KMS-11 (cell line): ENCODE data around the gene COMMD8.

Source experiments
- H2AFZ ChIP-seq: fragments of 200-600 bp; sonication (generic); 2 replicates; pipeline ENCODE4 v1.6.1; 2016; ENCODE audit warnings: antibody characterized with exemption, mixed run types, low read depth
- H3K27ac ChIP-seq: fragments of 200-600 bp; sonication (generic); 2 replicates; pipeline ENCODE4 v1.6.1; 2016; ENCODE audit warnings: mild to moderate bottlenecking, mixed run types
- H3K27me3 ChIP-seq: fragments of 200-600 bp; sonication (generic); 2 replicates; pipeline ENCODE4 v1.6.1; 2017; ENCODE audit warnings: mild to moderate bottlenecking, low read depth, mixed run types, moderate library complexity; ENCODE audit not compliant: insufficient read depth
- H3K36me3 ChIP-seq: fragments of 200-600 bp; sonication (generic); 2 replicates; pipeline ENCODE4 v1.6.1; 2017; ENCODE audit warnings: mild to moderate bottlenecking, mixed run types; ENCODE audit not compliant: insufficient read depth
- H3K4me1 ChIP-seq: fragments of 200-600 bp; sonication (generic); 2 replicates; pipeline ENCODE4 v1.6.1; 2016; ENCODE audit warnings: mild to moderate bottlenecking, low read depth, mixed run types; ENCODE audit not compliant: poor library complexity, severe bottlenecking
- H3K4me2 ChIP-seq: fragments of 200-600 bp; sonication (generic); 2 replicates; pipeline ENCODE4 v1.7.0; 2016; ENCODE audit warnings: mild to moderate bottlenecking, mixed run types
- H3K4me3 ChIP-seq: fragments of 200-600 bp; sonication (generic); IDR thresholded peaks from 2 replicates; pipeline ENCODE4 v1.6.1; 2017; ENCODE audit warnings: low read depth, low read length, mixed read lengths; ENCODE audit not compliant: insufficient read depth
- H3K79me2 ChIP-seq: fragments of 200-600 bp; sonication (generic); 2 replicates; pipeline ENCODE4 v1.6.1; 2016; ENCODE audit warnings: low read depth, mixed run types; ENCODE audit not compliant: insufficient read depth
- H3K9ac ChIP-seq: fragments of 200-600 bp; sonication (generic); 2 replicates; pipeline ENCODE4 v1.6.1; 2016; ENCODE audit warnings: mild to moderate bottlenecking, mixed run types
- H4K20me1 ChIP-seq: fragments of 200-600 bp; sonication (generic); 2 replicates; pipeline ENCODE4 v1.6.1; 2016; ENCODE audit warnings: mild to moderate bottlenecking, mixed run types; ENCODE audit not compliant: insufficient read depth
- CTCF ChIP-seq: fragments of 200-600 bp; sonication (generic); conservative IDR thresholded peaks from 2 replicates; pipeline ENCODE4 v1.6.1; 2017; ENCODE audit warnings: low read depth, mild to moderate bottlenecking, antibody characterized with exemption, low read length, moderate library complexity, mixed read lengths

COMMD8 gene

GRCh38 chr4:47463235-47463956, at the start of gene COMMD8:
COMMD8 (minus strand) TSS chr4:47463702; CDS start chr4:47463651, 51 bp downstream.
- Histone ChIP-seq H4K20me1 (no peaks in the 10 kb centered on the region), H3K9ac (peak within 1 kb of the TSS; percentile 43; the same call in 1 of the 2 replicates), H3K36me3 (no peaks in the 10 kb centered on the region), H3K27me3 (no peaks in the 10 kb centered on the region), H3K79me2 (no peaks in the 10 kb centered on the region), H3K27ac (peak within 1 kb of the TSS; percentile 35; the same call in 1 of the 2 replicates), H3K4me3 (peak within 1 kb of the TSS; percentile 84), H3K4me1 (peaks cover 7% of the 10 kb centered on the region), H2AFZ (peak within 1 kb of the TSS; percentile 70), H3K4me2 (peak within 1 kb of the TSS; percentile 80)
- 0 out of 2 replicates have a peak, but pooled peaks have one; percentile 10 for TF ChIP-seq CTCF

GRCh38 chr4:47510506-47511143, 47.1 kb upstream of the COMMD8 start:
- H2AFZ ChIP-seq, result no peak overlapping the region
- no peaks in the 10 kb centered on the region for H4K20me1 ChIP-seq
- TF ChIP-seq CTCF, result no peak
- H3K4me2 ChIP-seq, result no peak overlapping the region
- H3K4me3 ChIP-seq, result no peak overlapping the region
- no peaks in the 10 kb centered on the region for H3K36me3 ChIP-seq
- no peaks in the 10 kb centered on the region for H3K27me3 ChIP-seq
- H3K4me1 ChIP-seq, result no peaks in the 10 kb centered on the region
- no peaks in the 10 kb centered on the region for H3K79me2 ChIP-seq
- no peak overlapping the region for H3K27ac ChIP-seq
- H3K9ac ChIP-seq, result no peak overlapping the region

DNA sequence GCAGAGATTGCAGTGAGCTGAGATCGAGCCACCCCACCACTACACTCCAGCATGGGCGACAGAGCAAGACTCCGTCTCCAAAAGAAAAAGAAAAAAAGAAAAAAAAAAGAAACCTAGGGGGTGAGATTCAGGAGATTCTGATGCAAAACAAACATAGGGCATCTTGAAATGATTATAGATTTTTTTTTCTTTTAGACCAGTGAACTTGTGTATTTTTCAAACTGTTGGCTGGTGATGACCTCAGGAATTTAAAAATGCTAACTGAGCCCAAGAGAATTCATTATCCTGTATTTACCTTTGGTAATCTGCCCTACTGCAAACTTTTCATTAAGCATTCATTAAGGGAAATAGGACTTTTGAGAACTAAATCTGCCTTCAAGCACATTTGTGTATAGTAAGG, 42.2 kb upstream of the COMMD8 start:
- Histone ChIP-seq H3K79me2 (no peaks in the 10 kb centered on the region), H3K27me3 (no peaks in the 10 kb centered on the region), H2AFZ (no peak overlapping the region), H3K36me3 (no peaks in the 10 kb centered on the region), H3K9ac (no peak overlapping the region), H4K20me1 (no peaks in the 10 kb centered on the region), H3K4me1 (no peaks in the 10 kb centered on the region), H3K4me2 (no peak overlapping the region), H3K4me3 (no peak overlapping the region), H3K27ac (no peak overlapping the region)
- no peak for TF ChIP-seq CTCF

- TF ChIP-seq CTCF, result no peak
- H3K4me2 ChIP-seq, result no peak overlapping the region
- H3K4me3 ChIP-seq, result no peak overlapping the region
- H3K27ac ChIP-seq, result no peak overlapping the region
- H3K36me3 ChIP-seq, result no peaks in the 10 kb centered on the region
- H3K27me3 ChIP-seq, result no peaks in the 10 kb centered on the region
- H4K20me1 ChIP-seq, result no peaks in the 10 kb centered on the region
- no peak overlapping the region for H2AFZ ChIP-seq
- H3K9ac ChIP-seq, result no peak overlapping the region
- H3K79me2 ChIP-seq, result no peaks in the 10 kb centered on the region
- no peaks in the 10 kb centered on the region for H3K4me1 ChIP-seq
Measured at GRCh38 chr4:47505147-47505546, 41.6 kb upstream of the COMMD8 start.
